IPS-18a (cell line): ENCODE measurements around the gene NTF3.

Experiments used
- H3K27ac ChIP-seq: one replicate; pipeline ENCODE4 v1.5.1; 2013; ENCODE audit warnings: low read length
- H3K27me3 ChIP-seq: one replicate; pipeline ENCODE4 v1.6.1; 2013; ENCODE audit warnings: mild to moderate bottlenecking, low read length; ENCODE audit not compliant: control insufficient read depth, insufficient read depth
- H3K36me3 ChIP-seq: one replicate; pipeline ENCODE4 v1.6.1; 2013; ENCODE audit warnings: low read depth, low read length; ENCODE audit not compliant: control insufficient read depth
- H3K4me1 ChIP-seq: one replicate; pipeline ENCODE4 v1.6.1; 2013; ENCODE audit warnings: low read depth, low read length; ENCODE audit not compliant: control insufficient read depth
- H3K4me3 ChIP-seq: one replicate; pipeline ENCODE4 v1.5.1; 2013; ENCODE audit warnings: low read length
- H3K9ac ChIP-seq: one replicate; pipeline ENCODE4 v1.6.1; 2013; ENCODE audit warnings: mild to moderate bottlenecking, low read length, moderate library complexity
- H3K9me3 ChIP-seq: one replicate; pipeline ENCODE4 v1.6.1; 2013; ENCODE audit warnings: low read depth, low read length; ENCODE audit not compliant: control insufficient read depth

The NTF3 gene

GRCh38 chr12:5433845-5434646 is 2.1 kb downstream of the NTF3 start:
- Histone ChIP-seq H3K27me3 (peaks cover 77% of the 10 kb centered on the region), H3K9me3 (no peaks in the 10 kb centered on the region), H3K9ac (no peak overlapping the region), H3K4me3 (peak overlapping the region; percentile 70), H3K4me1 (peaks cover 18% of the 10 kb centered on the region), H3K36me3 (no peaks in the 10 kb centered on the region), H3K27ac (no peak overlapping the region)

GRCh38 chr12:5434647-5435560 is 3.0 kb downstream of the NTF3 start:
- Histone ChIP-seq H3K36me3 (no peaks in the 10 kb centered on the region), H3K27ac (no peak overlapping the region), H3K4me3 (no peak overlapping the region), H3K4me1 (peaks cover 12% of the 10 kb centered on the region), H3K9ac (no peak overlapping the region), H3K9me3 (no peaks in the 10 kb centered on the region), H3K27me3 (peaks cover 71% of the 10 kb centered on the region)

- H3K4me3 ChIP-seq: no peak overlapping the region
- H3K36me3 ChIP-seq: no peaks in the 10 kb centered on the region
- H3K4me1 ChIP-seq: peaks cover 12% of the 10 kb centered on the region
- H3K27ac ChIP-seq: no peak overlapping the region
- H3K9ac ChIP-seq: no peak overlapping the region
- H3K27me3 ChIP-seq: peaks cover 48% of the 10 kb centered on the region
- H3K9me3 ChIP-seq: no peaks in the 10 kb centered on the region
Measured at GRCh38 chr12:5437182-5437583, 5.3 kb downstream of the NTF3 start.

- Histone ChIP-seq H3K4me1 (peaks cover 12% of the 10 kb centered on the region), H3K36me3 (no peaks in the 10 kb centered on the region), H3K4me3 (no peak overlapping the region), H3K9me3 (no peaks in the 10 kb centered on the region), H3K27ac (no peak overlapping the region), H3K9ac (no peak overlapping the region), H3K27me3 (peaks cover 44% of the 10 kb centered on the region)
Measured at GRCh38 chr12:5437589-5437988, 5.7 kb downstream of the NTF3 start.

GRCh38 chr12:5438671-5439200 is 6.8 kb downstream of the NTF3 start:
- H3K27ac ChIP-seq: no peak overlapping the region
- no peak overlapping the region for H3K9ac ChIP-seq
- H3K4me1 ChIP-seq: peaks cover 12% of the 10 kb centered on the region
- H3K4me3 ChIP-seq: no peak overlapping the region
- H3K36me3 ChIP-seq: no peaks in the 10 kb centered on the region
- peaks cover 32% of the 10 kb centered on the region for H3K27me3 ChIP-seq
- no peaks in the 10 kb centered on the region for H3K9me3 ChIP-seq

GRCh38 chr12:5439371-5439771 is 7.5 kb downstream of the NTF3 start:
- H3K27ac ChIP-seq: no peak overlapping the region
- H3K9me3 ChIP-seq: no peaks in the 10 kb centered on the region
- no peak overlapping the region for H3K4me3 ChIP-seq
- H3K4me1 ChIP-seq: peaks cover 6% of the 10 kb centered on the region
- no peak overlapping the region for H3K9ac ChIP-seq
- H3K27me3 ChIP-seq: peaks cover 26% of the 10 kb centered on the region
- no peaks in the 10 kb centered on the region for H3K36me3 ChIP-seq

- peaks cover 6% of the 10 kb centered on the region for H3K4me1 ChIP-seq
- H3K9ac ChIP-seq: no peak overlapping the region
- H3K27ac ChIP-seq: no peak overlapping the region
- no peaks in the 10 kb centered on the region for H3K36me3 ChIP-seq
- no peak overlapping the region for H3K4me3 ChIP-seq
- no peaks in the 10 kb centered on the region for H3K9me3 ChIP-seq
- peaks cover 21% of the 10 kb centered on the region for H3K27me3 ChIP-seq
Measured at GRCh38 chr12:5439788-5440300, 7.9 kb downstream of the NTF3 start.

GRCh38 chr12:5440978-5441377 is 9.1 kb downstream of the NTF3 start:
- no peak overlapping the region for H3K9ac ChIP-seq
- H3K4me3 ChIP-seq: no peak overlapping the region
- peaks cover 10% of the 10 kb centered on the region for H3K27me3 ChIP-seq
- H3K36me3 ChIP-seq: no peaks in the 10 kb centered on the region
- no peaks in the 10 kb centered on the region for H3K9me3 ChIP-seq
- peaks cover 6% of the 10 kb centered on the region for H3K4me1 ChIP-seq
- no peak overlapping the region for H3K27ac ChIP-seq

- Histone ChIP-seq H3K9me3 (no peaks in the 10 kb centered on the region), H3K27me3 (peaks cover 3% of the 10 kb centered on the region), H3K36me3 (no peaks in the 10 kb centered on the region), H3K4me1 (peaks cover 6% of the 10 kb centered on the region), H3K4me3 (no peak overlapping the region), H3K9ac (no peak overlapping the region), H3K27ac (no peak overlapping the region)
Measured at GRCh38 chr12:5441497-5442236, 9.8 kb downstream of the NTF3 start.

GRCh38 chr12:5442251-5443006 is 10.5 kb downstream of the NTF3 start:
- H3K4me1 ChIP-seq: peaks cover 6% of the 10 kb centered on the region
- H3K9me3 ChIP-seq: no peaks in the 10 kb centered on the region
- no peak overlapping the region for H3K27ac ChIP-seq
- no peak overlapping the region for H3K4me3 ChIP-seq
- no peaks in the 10 kb centered on the region for H3K27me3 ChIP-seq
- no peak overlapping the region for H3K9ac ChIP-seq
- H3K36me3 ChIP-seq: no peaks in the 10 kb centered on the region
